ENCODE results near the gene DEUP1. TPM values are rescaled to one million over a fixed set of nuclear protein-coding genes. Genes with fewer than 3 reads are reported as not detected.

DEUP1 gene
- total RNA-seq, 1 experiment from 2014 or later: 0.44 TPM

GRCh38 chr11:93480256-93480655 lies 149.7 kb downstream of the DEUP1 start:
- Mint-ChIP-seq H3K27ac (no peak overlapping the region), H3K27me3 (ENCODE audit: low read depth) (no peaks in the 10 kb centered on the region), H3K36me3 (peaks cover 13% of the 10 kb centered on the region), H3K4me3 (no peak overlapping the region), H3K9me3 (peaks cover 7% of the 10 kb centered on the region), H3K4me1 (peaks cover 59% of the 10 kb centered on the region)
- ATAC-seq (no peak), DNase-seq (ENCODE audit: low spot score) (no peak)
- CTCF ChIA-PET: no interaction called here
- POLR2A ChIA-PET: no interaction called here
- TF ChIP-seq, protein P1, sequence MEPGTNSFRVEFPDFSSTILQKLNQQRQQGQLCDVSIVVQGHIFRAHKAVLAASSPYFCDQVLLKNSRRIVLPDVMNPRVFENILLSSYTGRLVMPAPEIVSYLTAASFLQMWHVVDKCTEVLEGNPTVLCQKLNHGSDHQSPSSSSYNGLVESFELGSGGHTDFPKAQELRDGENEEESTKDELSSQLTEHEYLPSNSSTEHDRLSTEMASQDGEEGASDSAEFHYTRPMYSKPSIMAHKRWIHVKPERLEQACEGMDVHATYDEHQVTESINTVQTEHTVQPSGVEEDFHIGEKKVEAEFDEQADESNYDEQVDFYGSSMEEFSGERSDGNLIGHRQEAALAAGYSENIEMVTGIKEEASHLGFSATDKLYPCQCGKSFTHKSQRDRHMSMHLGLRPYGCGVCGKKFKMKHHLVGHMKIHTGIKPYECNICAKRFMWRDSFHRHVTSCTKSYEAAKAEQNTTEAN (CRISPR knock-in tag; IDR thresholded peaks at IDR 0.05): no peak
- no peak for TF ChIP-seq NR1H2 (CRISPR knock-in tag; IDR thresholded peaks at IDR 0.05)
- no peak for TF ChIP-seq PRRX2 (CRISPR knock-in tag; IDR thresholded peaks at IDR 0.05)
- no peak for TF ChIP-seq ZNF317 (CRISPR knock-in tag; IDR thresholded peaks at IDR 0.05; ENCODE audit: borderline replicate concordance, low read depth)
- no peak for TF ChIP-seq ZNF232 (CRISPR knock-in tag; IDR thresholded peaks at IDR 0.05)
- no peak for TF ChIP-seq CREM (CRISPR knock-in tag; IDR thresholded peaks at IDR 0.05)
- no peak for TF ChIP-seq NFE2L1 (CRISPR knock-in tag; IDR thresholded peaks at IDR 0.05)
- no peak for TF ChIP-seq TEAD1 (CRISPR knock-in tag; IDR thresholded peaks at IDR 0.05)
- TF ChIP-seq MAX (CRISPR knock-in tag; IDR thresholded peaks at IDR 0.05): no peak
- no peak for TF ChIP-seq GABPB1 (CRISPR knock-in tag; IDR thresholded peaks at IDR 0.05)
- TF ChIP-seq, protein P2, sequence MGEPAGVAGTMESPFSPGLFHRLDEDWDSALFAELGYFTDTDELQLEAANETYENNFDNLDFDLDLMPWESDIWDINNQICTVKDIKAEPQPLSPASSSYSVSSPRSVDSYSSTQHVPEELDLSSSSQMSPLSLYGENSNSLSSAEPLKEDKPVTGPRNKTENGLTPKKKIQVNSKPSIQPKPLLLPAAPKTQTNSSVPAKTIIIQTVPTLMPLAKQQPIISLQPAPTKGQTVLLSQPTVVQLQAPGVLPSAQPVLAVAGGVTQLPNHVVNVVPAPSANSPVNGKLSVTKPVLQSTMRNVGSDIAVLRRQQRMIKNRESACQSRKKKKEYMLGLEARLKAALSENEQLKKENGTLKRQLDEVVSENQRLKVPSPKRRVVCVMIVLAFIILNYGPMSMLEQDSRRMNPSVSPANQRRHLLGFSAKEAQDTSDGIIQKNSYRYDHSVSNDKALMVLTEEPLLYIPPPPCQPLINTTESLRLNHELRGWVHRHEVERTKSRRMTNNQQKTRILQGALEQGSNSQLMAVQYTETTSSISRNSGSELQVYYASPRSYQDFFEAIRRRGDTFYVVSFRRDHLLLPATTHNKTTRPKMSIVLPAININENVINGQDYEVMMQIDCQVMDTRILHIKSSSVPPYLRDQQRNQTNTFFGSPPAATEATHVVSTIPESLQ (CRISPR knock-in tag; IDR thresholded peaks at IDR 0.05): no peak
- TF ChIP-seq, protein P3, sequence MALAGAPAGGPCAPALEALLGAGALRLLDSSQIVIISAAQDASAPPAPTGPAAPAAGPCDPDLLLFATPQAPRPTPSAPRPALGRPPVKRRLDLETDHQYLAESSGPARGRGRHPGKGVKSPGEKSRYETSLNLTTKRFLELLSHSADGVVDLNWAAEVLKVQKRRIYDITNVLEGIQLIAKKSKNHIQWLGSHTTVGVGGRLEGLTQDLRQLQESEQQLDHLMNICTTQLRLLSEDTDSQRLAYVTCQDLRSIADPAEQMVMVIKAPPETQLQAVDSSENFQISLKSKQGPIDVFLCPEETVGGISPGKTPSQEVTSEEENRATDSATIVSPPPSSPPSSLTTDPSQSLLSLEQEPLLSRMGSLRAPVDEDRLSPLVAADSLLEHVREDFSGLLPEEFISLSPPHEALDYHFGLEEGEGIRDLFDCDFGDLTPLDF (CRISPR knock-in tag; IDR thresholded peaks at IDR 0.05): no peak
- TF ChIP-seq, protein P4, sequence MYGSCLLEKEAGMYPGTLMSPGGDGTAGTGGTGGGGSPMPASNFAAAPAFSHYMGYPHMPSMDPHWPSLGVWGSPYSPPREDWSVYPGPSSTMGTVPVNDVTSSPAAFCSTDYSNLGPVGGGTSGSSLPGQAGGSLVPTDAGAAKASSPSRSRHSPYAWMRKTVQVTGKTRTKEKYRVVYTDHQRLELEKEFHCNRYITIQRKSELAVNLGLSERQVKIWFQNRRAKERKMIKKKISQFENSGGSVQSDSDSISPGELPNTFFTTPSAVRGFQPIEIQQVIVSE (CRISPR knock-in tag; IDR thresholded peaks at IDR 0.05; ENCODE audit: borderline replicate concordance): no peak
- no peak for TF ChIP-seq SMAD3 (CRISPR knock-in tag; IDR thresholded peaks at IDR 0.05; ENCODE audit: borderline replicate concordance)
- TF ChIP-seq TP53 (CRISPR knock-in tag; IDR thresholded peaks at IDR 0.05): no peak
- TF ChIP-seq CBFB (CRISPR knock-in tag; IDR thresholded peaks at IDR 0.05; ENCODE audit: low read depth): no peak

- Mint-ChIP-seq H3K4me1 (peaks cover 61% of the 10 kb centered on the region), H3K27me3 (ENCODE audit: low read depth) (no peaks in the 10 kb centered on the region), H3K27ac (no peak overlapping the region), H3K36me3 (peaks cover 8% of the 10 kb centered on the region), H3K4me3 (no peak overlapping the region), H3K9me3 (peaks cover 2% of the 10 kb centered on the region)
- ChIA-PET CTCF (no interaction called here), POLR2A (no interaction called here)
- no peak for ATAC-seq
- DNase-seq (ENCODE audit: low spot score): no peak
- TF ChIP-seq FOXJ3 (CRISPR knock-in tag; IDR thresholded peaks at IDR 0.05; ENCODE audit: borderline replicate concordance): no peak
- no peak for TF ChIP-seq ZNF281 (CRISPR knock-in tag; IDR thresholded peaks at IDR 0.05)
- no peak for TF ChIP-seq JUN (CRISPR knock-in tag; IDR thresholded peaks at IDR 0.05)
- TF ChIP-seq, protein P2 (CRISPR knock-in tag; IDR thresholded peaks at IDR 0.05): no peak
- TF ChIP-seq, protein P5, sequence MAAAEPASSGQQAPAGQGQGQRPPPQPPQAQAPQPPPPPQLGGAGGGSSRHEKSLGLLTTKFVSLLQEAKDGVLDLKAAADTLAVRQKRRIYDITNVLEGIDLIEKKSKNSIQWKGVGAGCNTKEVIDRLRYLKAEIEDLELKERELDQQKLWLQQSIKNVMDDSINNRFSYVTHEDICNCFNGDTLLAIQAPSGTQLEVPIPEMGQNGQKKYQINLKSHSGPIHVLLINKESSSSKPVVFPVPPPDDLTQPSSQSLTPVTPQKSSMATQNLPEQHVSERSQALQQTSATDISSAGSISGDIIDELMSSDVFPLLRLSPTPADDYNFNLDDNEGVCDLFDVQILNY (CRISPR knock-in tag; IDR thresholded peaks at IDR 0.05): no peak
- TF ChIP-seq ZNF121 (CRISPR knock-in tag; IDR thresholded peaks at IDR 0.05): no peak
- TF ChIP-seq FOXP4 (CRISPR knock-in tag; IDR thresholded peaks at IDR 0.05): no peak
- no peak for TF ChIP-seq HMGA2 (CRISPR knock-in tag; IDR thresholded peaks at IDR 0.05)
- TF ChIP-seq ZNF232 (CRISPR knock-in tag; IDR thresholded peaks at IDR 0.05): no peak
- TF ChIP-seq EMX1 (CRISPR knock-in tag; IDR thresholded peaks at IDR 0.05): no peak
Measured at GRCh38 chr11:93480756-93481155, 150.2 kb downstream of the DEUP1 start.
